Mucosa of stomach (tissue), 1 donor: ENCODE data around the gene BCAS2.

Experiments
- H3K27me3 ChIP-seq: one replicate; pipeline ENCODE4 v1.7.0; 2013; ENCODE audit warnings: mild to moderate bottlenecking, low read length; ENCODE audit not compliant: control insufficient read depth, insufficient read depth
- H3K36me3 ChIP-seq: one replicate; pipeline ENCODE4 v1.7.0; 2013; ENCODE audit warnings: low read length; ENCODE audit not compliant: control insufficient read depth, insufficient read depth
- H3K4me1 ChIP-seq: one replicate; pipeline ENCODE4 v1.7.0; 2013; ENCODE audit warnings: mild to moderate bottlenecking, low read length; ENCODE audit not compliant: control insufficient read depth, insufficient read depth
- H3K4me3 ChIP-seq: one replicate; pipeline ENCODE4 v1.7.0; 2013; ENCODE audit warnings: low read length
- H3K9ac ChIP-seq: one replicate; pipeline ENCODE4 v1.7.0; 2013; ENCODE audit warnings: mild to moderate bottlenecking, low read length, moderate library complexity
- H3K9me3 ChIP-seq: one replicate; pipeline ENCODE4 v1.7.0; 2013; ENCODE audit warnings: mild to moderate bottlenecking, low read length, moderate library complexity; ENCODE audit not compliant: control insufficient read depth
- donor health status: Pancreatic carcinoma.

Gene BCAS2

GRCh38 chr1:114552106-114552639 is 29.2 kb downstream of the BCAS2 start:
- H3K27me3 ChIP-seq, result no peaks in the 10 kb centered on the region
- H3K36me3 ChIP-seq, result no peaks in the 10 kb centered on the region
- no peaks in the 10 kb centered on the region for H3K4me1 ChIP-seq
- no peak overlapping the region for H3K4me3 ChIP-seq
- H3K9me3 ChIP-seq, result no peaks in the 10 kb centered on the region
- no peak overlapping the region for H3K9ac ChIP-seq

- H3K4me1 ChIP-seq, result no peaks in the 10 kb centered on the region
- no peak overlapping the region for H3K4me3 ChIP-seq
- no peaks in the 10 kb centered on the region for H3K27me3 ChIP-seq
- H3K36me3 ChIP-seq, result no peaks in the 10 kb centered on the region
- H3K9ac ChIP-seq, result no peak overlapping the region
- no peaks in the 10 kb centered on the region for H3K9me3 ChIP-seq
Measured at GRCh38 chr1:114551400-114551799, 30.0 kb downstream of the BCAS2 start.

GRCh38 chr1:114550336-114550735 is 31.1 kb downstream of the BCAS2 start:
- Histone ChIP-seq H3K36me3 (no peaks in the 10 kb centered on the region), H3K9ac (no peak overlapping the region), H3K4me3 (no peak overlapping the region), H3K9me3 (no peaks in the 10 kb centered on the region), H3K27me3 (no peaks in the 10 kb centered on the region), H3K4me1 (no peaks in the 10 kb centered on the region)

- Histone ChIP-seq H3K4me3 (no peak overlapping the region), H3K9me3 (no peaks in the 10 kb centered on the region), H3K4me1 (no peaks in the 10 kb centered on the region), H3K9ac (no peak overlapping the region), H3K36me3 (no peaks in the 10 kb centered on the region), H3K27me3 (no peaks in the 10 kb centered on the region)
Measured at GRCh38 chr1:114549137-114549536, 32.3 kb downstream of the BCAS2 start.

- no peaks in the 10 kb centered on the region for H3K36me3 ChIP-seq
- no peaks in the 10 kb centered on the region for H3K4me1 ChIP-seq
- H3K9me3 ChIP-seq, result no peaks in the 10 kb centered on the region
- no peak overlapping the region for H3K9ac ChIP-seq
- H3K4me3 ChIP-seq, result no peak overlapping the region
- H3K27me3 ChIP-seq, result no peaks in the 10 kb centered on the region
Measured at GRCh38 chr1:114547076-114547475, 34.3 kb downstream of the BCAS2 start.

GRCh38 chr1:114545796-114546195 is 35.6 kb downstream of the BCAS2 start:
- Histone ChIP-seq H3K36me3 (no peaks in the 10 kb centered on the region), H3K9ac (no peak overlapping the region), H3K9me3 (no peaks in the 10 kb centered on the region), H3K27me3 (no peaks in the 10 kb centered on the region), H3K4me1 (no peaks in the 10 kb centered on the region), H3K4me3 (no peak overlapping the region)

- no peak overlapping the region for H3K9ac ChIP-seq
- H3K9me3 ChIP-seq, result no peaks in the 10 kb centered on the region
- no peak overlapping the region for H3K4me3 ChIP-seq
- H3K27me3 ChIP-seq, result no peaks in the 10 kb centered on the region
- H3K4me1 ChIP-seq, result no peaks in the 10 kb centered on the region
- no peaks in the 10 kb centered on the region for H3K36me3 ChIP-seq
Measured at GRCh38 chr1:114545315-114545714, 36.1 kb downstream of the BCAS2 start.

GRCh38 chr1:114540821-114541220 is 40.6 kb downstream of the BCAS2 start:
- H3K9me3 ChIP-seq, result no peaks in the 10 kb centered on the region
- H3K9ac ChIP-seq, result no peak overlapping the region

GRCh38 chr1:114540272-114540671 is 41.1 kb downstream of the BCAS2 start:
- Histone ChIP-seq H3K4me1 (no peaks in the 10 kb centered on the region), H3K4me3 (no peak overlapping the region), H3K27me3 (no peaks in the 10 kb centered on the region), H3K9me3 (no peaks in the 10 kb centered on the region), H3K36me3 (no peaks in the 10 kb centered on the region), H3K9ac (no peak overlapping the region)

More at GRCh38 chr1:114540821-114541220, 40.6 kb downstream of the BCAS2 start:
- H3K4me3 ChIP-seq, result no peak overlapping the region
- H3K36me3 ChIP-seq, result no peaks in the 10 kb centered on the region
- no peaks in the 10 kb centered on the region for H3K27me3 ChIP-seq
- no peaks in the 10 kb centered on the region for H3K4me1 ChIP-seq

GRCh38 chr1:114536043-114536442 is 45.4 kb downstream of the BCAS2 start:
- no peaks in the 10 kb centered on the region for H3K27me3 ChIP-seq
- H3K9ac ChIP-seq, result no peak overlapping the region
- no peaks in the 10 kb centered on the region for H3K36me3 ChIP-seq
- H3K9me3 ChIP-seq, result no peaks in the 10 kb centered on the region
- H3K4me1 ChIP-seq, result no peaks in the 10 kb centered on the region
- H3K4me3 ChIP-seq, result no peak overlapping the region

- H3K4me1 ChIP-seq, result no peaks in the 10 kb centered on the region
- no peaks in the 10 kb centered on the region for H3K36me3 ChIP-seq
- H3K27me3 ChIP-seq, result no peaks in the 10 kb centered on the region
- no peak overlapping the region for H3K9ac ChIP-seq
- H3K9me3 ChIP-seq, result no peaks in the 10 kb centered on the region
- no peak overlapping the region for H3K4me3 ChIP-seq
Measured at GRCh38 chr1:114535401-114535800, 46.0 kb downstream of the BCAS2 start.

- no peaks in the 10 kb centered on the region for H3K4me1 ChIP-seq
- H3K9me3 ChIP-seq, result no peaks in the 10 kb centered on the region
- no peak overlapping the region for H3K4me3 ChIP-seq
- no peaks in the 10 kb centered on the region for H3K27me3 ChIP-seq
- no peaks in the 10 kb centered on the region for H3K36me3 ChIP-seq
- H3K9ac ChIP-seq, result no peak overlapping the region
Measured at GRCh38 chr1:114531094-114531493, 50.3 kb downstream of the BCAS2 start.

- no peaks in the 10 kb centered on the region for H3K4me1 ChIP-seq
- no peaks in the 10 kb centered on the region for H3K9me3 ChIP-seq
- no peaks in the 10 kb centered on the region for H3K36me3 ChIP-seq
- no peak overlapping the region for H3K4me3 ChIP-seq
- H3K27me3 ChIP-seq, result no peaks in the 10 kb centered on the region
- H3K9ac ChIP-seq, result no peak overlapping the region
Measured at GRCh38 chr1:114530224-114530623, 51.2 kb downstream of the BCAS2 start.
